NCI-H1436 treated with DMSO at 0.1 percent for 48 hours (cell line): ENCODE data around the gene TNFAIP2.
A peak's percentile ranks its signal among the peaks of the same experiment; 100 is the strongest.
"Not testable (repeated sequence)": the region's sequence is repeated elsewhere in the genome, so short reads cannot be mapped to it uniquely, and the experiment has no call there.

Experiments
- DNase-seq: peaks from one replicate; lab custom pipeline; 2025; lab: John Stamatoyannopoulos, UW

Gene TNFAIP2

DNA sequence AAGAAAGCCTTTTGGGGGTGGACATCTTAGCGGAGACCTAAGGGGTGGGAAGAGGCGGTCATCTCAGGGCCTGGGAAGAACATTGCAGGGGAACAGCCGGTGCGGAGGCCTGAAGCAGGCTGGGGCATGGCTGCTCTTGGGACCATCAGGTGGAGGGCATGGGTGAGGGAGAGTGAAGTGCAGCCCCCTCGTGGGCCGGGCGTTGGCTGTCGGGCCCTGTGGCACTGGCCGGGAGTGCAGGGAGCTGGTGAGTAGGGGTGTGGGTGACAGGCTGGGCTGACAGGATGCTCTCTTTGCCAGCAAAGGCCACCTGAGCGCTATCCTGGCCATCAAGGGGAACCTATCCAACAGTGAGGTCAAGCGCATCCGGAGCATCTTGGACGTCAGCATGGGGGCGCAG lies 11.7 kb downstream of the TNFAIP2 start:
- DNase-seq = no peak

DNA sequence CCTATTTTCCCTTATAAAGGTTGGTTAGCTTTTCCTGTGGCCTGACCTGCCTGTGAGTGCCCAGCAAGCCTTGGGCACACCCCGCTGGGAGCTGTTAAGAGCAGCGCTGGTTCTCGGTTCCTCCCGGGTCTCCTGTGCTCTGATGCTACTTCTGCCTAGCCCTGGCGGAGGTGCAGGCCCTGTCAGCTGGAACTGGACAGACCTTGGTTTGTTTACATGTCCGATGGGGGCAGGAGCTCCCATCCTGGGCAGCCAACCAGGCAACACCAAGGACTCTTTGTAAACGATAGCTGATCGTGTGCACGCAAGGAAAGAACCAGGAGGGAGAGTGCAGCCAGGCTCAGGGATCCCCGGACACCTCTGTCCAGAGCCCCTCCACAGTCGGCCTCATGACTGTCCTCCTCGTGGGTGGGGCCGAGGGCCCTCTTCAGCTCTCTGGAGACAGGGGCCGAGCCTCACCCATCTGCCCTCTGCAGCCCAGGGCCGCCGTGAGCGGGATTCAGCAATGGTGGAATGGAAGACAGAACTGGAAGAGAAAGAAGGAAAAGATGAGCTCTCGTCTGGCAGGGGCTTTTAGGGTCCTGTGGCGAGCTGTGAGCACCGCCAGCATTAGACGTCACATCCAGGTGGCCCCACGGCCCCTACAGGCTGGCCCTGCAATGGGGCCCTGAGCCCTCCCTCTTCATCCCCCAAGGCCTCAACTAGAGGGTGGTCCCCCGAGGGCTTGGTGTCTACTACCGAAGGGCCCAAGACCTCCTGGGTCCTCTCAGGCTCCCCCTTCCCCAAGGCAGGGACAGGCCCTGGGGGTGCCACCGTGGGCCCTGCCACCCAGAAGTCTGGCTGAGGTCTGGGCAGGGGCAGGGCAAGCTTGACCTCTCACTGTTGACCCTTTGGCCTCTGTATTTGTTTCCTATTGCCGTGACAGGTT lies 12.3 kb downstream of the TNFAIP2 start:
- no peak for DNase-seq

DNA sequence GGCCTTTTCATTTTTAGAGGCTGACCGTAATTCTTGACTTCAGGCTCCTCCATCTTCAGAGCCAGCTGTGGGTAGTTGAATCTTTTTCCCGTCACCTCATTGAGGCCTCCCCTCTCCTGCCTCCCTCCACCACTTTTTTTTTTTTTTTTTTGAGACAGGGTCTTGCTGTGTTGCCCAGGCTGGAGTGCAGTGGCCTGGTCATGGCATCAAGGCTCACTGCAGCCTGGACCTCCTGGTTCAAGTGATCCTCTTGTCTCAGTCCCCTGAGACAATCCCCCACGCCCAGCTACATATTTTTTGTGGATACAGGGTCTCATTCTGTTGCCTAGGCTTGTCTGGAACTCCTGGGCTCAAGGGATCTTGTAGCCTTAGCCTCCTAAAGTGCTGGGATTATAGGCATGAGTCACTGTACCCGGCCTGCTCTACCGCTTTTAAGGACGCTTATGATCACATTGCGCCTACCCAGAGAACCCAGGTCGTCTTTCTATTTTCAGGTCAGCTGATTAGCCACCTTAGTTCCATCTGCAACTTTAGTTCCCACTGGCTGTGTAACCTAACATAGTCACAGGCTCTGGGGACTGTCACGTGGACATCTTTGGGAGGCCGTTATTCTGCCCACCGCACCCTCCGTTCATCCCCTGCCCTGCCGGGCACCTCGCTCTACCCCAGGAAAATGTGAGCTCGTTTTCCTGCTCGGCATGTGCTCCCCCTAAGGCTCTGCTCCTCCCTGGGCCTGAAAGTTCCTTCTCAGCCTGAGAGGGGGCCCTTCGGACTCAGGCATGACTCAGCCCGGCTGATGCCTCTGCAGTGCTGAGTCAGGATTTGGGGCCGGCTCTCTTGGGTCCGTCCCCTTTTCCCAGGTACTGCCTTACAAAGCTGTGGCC lies 13.4 kb downstream of the TNFAIP2 start:
- DNase-seq = no peak

DNA sequence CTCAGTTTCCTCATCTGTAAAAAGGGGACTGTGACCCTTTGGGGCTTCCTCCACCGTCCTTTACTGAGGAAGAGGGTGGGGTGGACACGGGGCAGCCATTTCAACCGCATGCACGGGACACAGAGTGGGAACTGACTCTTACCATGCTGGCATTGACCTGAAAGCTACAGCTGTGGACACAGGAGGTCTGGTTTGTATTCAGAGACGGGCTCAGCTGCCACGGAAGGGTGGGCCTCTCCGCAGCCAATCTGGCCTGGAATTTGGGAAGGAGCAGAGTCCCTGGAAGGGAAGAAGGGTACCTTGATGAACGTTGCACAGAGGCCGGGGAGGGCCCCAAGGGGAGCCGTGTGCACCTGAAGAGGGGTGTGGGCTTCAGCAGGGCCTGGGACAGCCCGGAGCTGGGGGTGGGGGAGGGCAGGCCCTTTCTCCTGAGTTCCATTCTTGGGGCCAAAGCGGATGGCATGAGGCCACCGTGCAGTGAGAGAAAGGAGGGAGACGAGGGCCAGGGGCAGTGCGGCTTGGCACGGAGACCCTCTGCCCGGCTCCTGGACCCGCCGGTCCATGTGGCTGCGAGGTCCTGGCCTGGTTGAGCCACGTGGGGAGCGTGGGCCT lies 14.5 kb downstream of the TNFAIP2 start:
- no peak for DNase-seq

DNA sequence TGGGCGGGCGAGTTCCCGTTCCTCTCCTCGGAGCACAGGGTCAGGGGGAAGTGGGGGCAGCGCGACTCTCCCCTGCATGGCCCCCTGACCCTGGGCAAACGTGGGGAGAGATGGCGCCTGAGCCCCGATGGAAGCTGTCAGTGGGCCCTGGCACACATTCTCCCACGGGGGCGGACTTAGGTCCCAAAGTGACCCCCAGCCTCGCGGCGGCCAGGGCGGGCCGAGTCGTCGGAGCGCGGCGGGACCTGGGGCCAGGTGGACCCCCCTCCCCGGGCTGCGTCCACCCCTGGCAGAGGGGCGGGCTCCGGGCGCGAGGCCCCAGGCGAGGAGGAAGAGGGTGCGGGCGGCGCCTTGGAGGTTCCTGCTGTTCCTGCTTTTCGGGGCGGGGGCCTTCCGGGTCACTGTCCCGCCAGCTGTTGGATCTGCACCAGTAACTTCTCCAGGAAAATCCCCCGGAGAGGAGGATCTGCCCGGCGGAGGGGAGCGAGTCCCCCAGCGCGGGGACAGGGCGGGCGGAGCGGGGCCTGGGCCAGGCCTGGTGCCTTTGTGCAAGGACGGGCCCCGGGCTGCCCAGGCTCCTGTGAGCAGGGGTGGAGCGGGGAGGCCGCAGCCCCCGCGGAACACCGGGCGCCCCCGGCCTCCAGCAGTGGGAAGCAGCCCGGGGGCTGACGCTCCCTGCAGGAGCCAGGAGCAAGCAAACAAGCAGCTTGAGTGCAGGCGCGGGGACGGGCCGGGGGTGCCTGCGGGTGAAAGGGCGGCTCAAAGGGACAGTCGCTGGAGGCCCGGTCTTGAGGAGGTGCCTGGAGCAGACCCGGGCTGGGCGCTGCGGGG lies 15.3 kb downstream of the TNFAIP2 start:
- DNase-seq = no peak

DNA sequence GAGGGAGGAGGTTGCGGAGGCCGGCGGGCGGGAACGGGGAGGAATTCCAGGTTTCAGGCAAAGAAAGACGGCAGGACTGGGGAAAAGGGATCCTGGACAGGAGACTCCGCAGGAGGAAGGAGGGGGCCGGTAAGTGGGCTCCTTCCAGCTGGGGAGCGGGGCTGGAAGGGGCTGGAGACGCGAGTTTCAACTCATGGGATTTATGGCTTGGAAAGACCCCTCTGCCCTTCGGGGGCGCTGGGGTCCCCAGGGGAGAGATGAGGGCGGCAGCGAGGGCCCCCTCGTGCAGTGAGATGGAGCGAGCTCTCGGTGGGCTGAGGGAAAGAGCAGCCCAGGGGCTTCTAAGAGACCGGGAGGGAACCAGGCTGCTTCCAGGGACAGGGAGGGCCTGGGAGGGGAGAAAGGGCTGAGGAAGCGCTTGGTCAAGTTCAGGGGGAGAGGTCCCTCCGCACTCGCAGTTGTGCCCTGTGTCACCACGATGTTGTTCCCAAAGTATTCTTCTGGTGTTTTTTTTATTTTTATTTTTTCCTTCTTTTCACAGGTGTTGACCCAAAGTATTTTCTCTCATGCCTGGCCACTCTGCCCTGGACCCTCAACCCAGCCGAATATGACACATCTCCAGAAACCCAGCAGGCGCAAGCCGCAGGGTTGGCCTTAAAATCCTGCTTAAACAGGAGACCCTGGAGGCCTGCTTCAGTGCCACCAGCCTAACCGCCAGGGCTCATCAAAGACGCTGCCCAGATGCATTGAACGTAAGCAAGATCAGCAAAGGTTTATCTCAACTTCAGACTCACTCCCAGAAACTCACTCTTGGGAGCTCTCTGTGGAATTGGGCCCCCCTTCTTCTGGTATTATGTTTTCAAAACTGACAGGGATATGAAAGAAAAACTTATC lies 16.1 kb downstream of the TNFAIP2 start:
- no peak for DNase-seq

DNA sequence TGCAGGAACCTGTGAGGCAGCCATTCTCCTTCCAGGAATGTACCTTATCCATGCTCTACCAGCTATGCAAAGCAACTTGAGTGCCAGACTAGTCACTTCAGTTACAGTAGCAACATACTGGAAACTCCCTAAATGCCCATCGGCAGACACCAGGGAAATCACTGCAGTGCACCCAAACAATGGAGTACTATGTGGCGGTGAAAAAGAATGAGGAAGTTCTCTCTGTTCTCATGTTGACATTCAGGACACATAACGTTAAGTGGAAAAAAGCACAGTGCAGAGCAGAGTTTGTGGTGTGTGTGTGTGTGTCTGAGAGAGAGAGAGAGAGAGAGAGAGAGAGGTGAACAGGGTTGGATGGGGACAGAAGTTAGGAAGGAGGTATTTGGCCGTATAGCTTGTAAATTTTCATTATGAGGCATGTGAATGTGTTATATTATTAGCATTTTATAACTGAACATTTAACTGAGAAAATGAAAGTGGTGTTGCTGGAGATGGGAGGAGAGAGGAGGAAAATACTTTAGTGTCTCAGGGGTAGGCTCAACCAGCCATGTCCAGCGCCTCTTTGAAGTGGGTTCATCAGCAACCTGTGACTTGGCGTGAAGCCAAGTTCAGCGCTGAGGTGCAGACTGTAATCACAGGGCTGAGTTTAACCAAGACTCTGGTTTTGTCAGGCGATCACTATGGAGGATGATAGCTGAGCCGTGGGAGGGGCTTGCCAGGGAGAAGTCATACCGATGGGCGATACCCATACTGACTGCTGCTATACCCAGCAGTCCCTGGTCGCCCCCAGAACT lies 17.3 kb downstream of the TNFAIP2 start:
- DNase-seq = no peak

DNA sequence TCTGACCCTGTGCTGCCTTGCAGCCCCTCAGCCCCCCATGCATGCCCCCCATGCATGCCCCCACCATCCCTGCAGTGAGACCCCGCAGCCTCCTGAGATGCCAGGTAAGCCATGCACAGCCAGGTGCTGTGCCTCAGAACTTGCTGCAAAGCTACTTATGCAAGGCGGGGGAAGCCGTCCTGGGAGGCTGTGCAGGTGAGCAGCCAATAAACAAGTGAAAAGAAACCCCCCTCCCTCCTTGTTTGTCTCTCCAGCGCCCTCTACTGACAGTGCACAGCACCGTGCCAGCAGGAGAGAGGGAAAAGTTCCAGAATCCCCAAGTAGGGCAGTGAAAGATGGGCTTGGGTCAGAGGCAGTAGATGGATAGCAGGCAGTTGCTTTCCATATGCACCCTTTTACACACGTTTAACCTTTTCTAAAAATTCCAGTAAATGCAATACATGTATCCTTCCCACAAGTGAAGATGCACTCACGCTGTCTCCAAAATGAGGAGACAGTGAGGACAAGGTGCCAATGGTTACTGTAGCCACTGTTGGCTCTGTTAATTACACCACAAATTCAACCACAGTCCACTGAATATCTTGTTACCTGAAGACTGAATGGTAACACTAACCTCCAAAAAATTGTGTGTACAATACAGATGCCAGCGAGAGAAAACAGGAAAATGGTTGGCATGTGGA lies 18.0 kb downstream of the TNFAIP2 start:
- peak; percentile 16 for DNase-seq

DNA sequence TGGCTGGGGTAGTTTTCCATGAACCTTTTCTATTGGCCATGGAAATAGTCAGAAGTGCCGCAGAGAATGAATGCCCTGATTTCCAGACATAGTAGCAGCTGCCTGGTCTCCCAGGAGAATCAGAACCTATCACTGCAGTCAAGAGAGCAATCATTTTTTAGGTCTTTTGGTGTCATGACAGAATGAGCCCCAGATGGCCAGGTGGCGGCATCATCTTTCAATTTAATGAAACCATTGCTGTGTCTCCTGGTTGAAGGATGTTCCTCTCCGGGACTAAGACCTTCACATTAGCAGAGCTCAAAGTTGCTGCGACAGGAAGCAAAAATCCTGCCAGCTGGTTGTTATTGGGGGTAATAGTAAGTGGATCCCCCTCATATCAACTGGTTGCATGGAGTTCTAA lies 18.8 kb downstream of the TNFAIP2 start:
- no peak for DNase-seq

DNA sequence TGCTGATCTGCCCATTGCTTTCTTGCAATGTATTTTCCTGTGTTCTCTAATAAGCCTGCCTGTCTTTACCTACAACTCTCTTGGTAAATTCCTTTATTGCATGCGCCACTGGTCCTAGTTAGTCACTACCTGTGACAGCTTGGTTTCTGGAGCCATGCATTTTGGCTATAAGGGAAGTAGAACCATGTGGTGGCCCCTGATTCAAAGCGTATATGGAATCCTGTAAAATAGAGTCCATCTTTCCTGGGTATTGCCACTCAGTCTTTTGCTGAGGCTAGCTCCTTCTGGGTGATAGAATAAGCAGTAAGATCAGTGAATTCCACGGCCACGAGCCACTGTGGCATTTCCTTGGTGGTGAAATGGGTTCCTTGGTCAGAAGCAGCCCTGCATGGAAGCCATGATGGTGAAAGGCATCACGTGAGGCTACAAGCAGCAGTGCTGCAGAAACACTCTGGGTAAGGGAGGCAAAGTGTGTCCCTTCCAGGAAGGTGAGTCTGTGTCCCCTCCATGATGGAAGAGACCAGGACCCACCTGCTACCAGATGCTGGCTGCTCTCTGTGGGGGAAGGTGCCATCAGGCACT lies 19.6 kb downstream of the TNFAIP2 start:
- DNase-seq = no peak

DNA sequence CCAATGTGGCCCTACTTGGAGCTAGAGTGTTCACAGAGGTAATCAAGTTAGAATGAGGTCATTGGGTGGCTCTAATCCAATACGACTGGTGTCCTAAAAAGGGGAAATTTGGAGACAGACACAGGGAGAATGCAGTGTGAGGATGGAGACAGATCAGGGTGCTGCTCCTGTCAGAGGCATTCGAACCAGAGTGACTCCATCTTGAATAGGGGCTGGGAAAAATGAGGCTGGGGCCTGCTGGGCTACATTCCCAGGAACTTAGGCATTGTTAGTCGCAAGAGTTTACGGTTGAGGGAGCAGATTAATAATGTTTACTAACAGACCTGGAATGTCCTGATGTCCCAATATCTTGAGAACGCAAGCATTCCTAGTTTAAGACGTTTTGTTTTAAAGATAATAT lies 20.2 kb downstream of the TNFAIP2 start:
- DNase-seq = no peak

DNA sequence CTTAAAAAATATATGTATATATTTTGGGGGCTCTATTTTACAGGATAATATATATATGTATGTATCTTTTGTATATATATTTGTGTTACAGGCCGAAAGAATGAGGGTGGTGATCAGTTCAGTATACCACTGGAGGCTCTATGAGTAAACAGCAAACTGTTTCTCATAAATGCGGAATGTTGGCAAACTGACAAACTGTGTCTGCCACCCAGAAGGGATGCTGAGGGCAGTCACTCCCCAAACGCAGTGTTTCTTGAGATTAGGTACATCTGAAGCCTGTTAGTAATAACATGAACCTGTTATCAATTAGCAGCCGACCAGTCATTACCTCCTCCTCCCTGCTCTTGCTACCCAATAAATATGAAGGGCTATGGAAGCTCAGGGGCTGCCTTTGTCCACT lies 20.8 kb downstream of the TNFAIP2 start:
- no peak for DNase-seq

DNA sequence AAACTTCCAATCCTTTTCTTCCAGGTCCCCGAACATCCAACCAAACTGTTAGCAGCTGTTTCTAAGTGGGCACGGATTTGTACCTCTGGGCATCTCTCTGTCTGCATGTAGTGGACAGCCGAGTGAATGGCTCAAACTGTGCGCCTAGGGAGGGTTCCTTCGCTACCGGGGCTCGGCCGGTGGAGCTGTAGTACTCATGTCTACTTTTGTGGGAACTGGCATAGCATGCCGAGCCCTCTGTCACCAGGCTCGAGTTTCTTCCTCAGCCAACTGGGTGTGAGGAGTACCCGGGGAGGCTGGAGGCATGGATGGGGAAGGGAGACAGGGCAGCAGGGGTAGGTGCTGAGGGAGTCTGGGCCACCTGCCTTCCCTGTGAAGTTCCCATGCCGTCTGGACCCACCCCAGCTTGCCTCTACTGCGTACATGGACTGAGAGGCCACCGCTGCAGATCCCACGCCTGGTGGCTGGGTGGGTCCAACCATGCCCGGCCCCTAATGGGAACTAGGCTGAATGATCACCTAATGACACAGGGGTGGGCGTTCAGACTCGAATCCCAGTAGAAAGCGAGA lies 23.0 kb downstream of the TNFAIP2 start:
- DNase-seq = no peak

DNA sequence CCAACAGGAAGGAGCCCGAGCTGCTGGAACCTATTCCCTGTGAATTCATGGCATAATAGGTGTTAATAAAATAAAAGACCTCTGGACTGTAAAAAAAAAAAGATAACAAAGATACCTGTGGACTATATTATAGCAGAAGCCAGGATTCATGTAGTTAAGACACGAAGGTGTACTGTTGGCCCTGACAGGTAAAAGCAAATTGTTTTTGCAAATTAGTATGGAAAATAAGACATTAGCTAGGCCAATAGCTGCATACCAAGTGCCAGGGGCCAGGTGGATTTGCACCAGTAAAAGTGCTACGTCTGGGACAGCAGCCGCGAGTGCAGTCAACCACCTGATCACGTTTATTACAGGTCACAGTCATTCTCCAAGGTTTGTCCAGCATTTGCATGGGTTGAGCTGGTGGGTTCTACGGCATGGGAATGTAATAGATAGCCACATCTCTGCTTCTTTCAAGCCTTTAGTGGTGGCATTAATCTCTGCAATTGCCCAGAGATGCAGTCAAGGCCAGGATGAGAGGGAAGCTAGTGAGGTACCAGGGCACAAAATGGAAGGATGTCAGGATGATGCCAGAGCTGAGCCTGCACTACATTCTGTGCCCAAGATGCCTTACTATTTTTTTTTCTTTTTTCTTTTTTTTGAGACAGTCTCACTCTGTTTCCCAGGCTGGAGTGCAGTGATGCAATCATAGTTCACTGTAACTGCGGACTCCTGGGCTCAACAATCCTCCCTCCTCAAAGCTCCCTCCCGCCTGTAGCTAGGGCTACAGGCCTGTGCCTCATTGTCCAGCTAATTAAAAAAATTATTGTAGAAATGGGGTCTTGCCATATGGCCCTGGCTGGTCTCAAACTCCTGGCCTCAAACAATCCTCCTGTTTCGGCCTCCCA lies 26.3 kb downstream of the TNFAIP2 start:
- no peak for DNase-seq

DNA sequence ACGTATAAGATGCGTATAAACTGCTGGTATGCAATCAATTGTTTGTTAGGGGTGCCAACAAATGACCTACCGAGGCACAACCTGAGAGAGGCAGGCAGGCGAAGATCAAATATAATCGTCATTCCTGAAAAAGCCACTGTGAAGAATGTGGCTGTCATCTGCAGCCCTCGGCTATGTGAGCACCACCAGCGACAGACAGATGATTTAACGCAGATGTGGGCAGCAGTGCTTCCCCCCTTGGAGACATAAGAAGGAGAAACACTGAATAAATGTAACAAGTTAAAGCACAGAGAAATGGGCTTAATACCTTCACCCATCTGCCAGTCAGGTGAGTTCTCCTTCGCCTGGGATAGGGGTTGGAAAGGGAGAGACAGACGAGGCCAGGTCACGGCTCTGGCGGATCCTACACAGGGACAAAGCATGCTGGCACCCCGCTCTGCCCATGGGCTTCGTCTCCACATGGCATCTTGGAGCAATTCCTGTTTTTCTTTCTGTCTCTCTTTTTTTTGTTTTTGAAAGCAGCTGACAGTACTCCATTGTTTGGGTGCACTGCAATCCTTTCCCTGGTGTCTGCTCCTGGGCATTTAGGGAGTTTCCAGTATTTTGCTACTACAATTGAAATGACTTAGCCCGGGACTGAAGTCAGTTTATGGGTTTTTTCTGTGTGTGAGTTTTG lies 28.1 kb downstream of the TNFAIP2 start:
- DNase-seq = no peak

DNA sequence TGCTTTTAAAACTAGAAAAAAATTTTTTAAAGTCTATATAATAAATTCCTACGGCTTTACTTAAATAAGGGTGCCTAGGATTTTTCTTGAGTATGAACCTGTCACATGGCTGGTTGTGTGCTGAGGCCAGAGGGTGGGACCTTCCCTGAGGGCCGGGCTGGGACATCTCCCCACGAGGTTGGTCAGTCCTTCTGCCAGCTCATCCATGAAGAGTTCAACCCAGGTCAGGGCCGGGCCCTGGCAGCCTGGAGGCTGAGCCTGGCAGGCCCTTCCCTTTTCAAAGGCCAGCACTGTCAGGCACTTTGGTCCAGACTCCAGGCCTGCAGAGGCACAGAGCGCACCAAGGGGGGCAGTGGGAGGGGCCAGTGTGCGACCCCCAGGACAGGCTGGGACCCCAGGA lies 31.7 kb downstream of the TNFAIP2 start:
- no peak for DNase-seq

DNA sequence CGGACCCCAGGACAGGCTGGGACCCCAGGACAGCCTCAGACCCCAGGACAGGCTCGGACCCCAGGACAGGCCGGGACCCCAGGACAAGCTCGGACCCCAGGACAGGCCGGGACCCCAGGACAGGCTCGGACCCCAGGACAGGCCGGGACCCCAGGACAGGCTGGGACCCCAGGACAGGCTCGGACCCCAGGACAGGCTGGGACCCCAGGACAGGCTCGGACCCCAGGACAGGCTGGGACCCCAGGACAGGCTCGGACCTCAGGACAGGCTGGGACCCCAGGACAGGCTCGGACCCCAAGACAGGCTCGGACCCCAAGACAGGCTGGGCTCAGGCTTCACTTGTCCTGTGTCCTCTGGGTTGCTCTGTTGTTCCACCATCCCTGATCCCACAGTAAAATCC lies 32.2 kb downstream of the TNFAIP2 start:
- DNase-seq = not testable (repeated sequence)
